Left hindlimb (tissue), 1 donor: ENCODE measurements around the gene DEPDC4.
"Not testable (repeated sequence)": the region's sequence is repeated elsewhere in the genome, so short reads cannot be mapped to it uniquely, and the experiment has no call there.

ENCODE experiments used
- DNase-seq: peaks from one replicate; pipeline ENCODE4 v3.0.0-alpha.2; 2018

Gene DEPDC4

DNA sequence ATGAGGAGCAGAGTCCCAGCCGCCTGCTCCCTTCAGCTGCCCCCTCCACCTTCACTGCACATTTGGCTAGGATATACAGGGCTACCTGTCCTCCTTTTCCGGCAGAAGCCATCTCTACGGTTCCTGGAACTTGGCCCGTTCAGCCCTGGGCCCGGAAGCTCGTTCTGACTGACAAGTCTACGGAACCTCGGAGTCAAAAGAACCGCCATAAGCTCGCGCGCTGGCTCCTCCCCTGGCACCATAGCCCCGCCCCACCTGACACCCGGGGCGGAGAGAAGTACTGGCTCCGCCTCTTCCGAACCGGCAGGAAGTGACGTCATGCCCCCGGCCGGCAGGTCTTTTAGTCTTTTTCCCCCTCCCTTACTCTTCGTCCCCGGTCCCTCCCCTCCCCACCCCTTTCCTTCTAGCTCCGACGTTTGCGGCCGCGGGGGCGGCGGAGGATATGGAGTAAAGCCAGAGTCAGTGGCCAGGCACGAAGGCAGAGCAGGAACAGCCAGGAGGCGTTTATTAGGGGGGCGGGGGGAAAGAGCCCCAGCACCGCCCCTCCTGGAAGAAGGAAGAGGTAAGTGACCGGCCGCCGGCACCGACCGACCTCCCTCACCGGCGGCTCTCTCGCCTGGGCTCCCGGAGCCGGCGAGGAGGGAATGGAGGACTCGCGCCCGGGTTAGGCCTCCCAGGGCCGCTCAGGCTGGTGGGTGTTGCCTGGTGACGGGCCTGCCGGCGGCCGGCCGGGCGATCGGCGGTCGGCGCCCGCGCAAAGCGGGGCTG lies at the start of gene DEPDC4, which contains the start of gene SCYL2:
TSS of gene DEPDC4 (minus strand) at position 245 of the 768 bp plus-strand sequence. CDS start at position 242, 3 bp downstream.
TSS of gene SCYL2 (plus strand) at position 343 of the 768 bp plus-strand sequence. CDS start 15,794 bp downstream, outside the sequence.
- peak; percentile 97 for DNase-seq

DNA sequence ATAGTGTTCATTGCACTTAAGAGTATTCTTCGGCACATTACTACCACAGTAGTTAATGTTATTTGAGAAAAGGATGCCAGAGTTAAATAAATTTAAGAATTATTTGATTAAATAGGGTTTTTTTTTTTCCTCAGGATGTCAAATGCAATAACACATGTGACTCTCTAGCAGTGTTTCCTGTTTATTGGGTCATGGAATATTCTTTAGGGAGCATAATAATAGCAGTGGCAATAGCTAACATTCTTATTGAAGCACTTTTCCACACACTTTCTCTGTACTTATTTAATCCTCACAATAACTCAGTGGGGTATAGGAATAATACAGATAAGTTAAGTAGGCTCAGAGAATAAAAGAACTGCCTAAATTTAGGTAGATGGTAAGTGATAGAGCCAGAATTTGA lies 44.4 kb upstream of the DEPDC4 start:
- no peak for DNase-seq

GRCh38 chr12:100308138-100308537 lies 41.3 kb upstream of the DEPDC4 start:
- not testable (repeated sequence) for DNase-seq

GRCh38 chr12:100304334-100304733 lies 37.5 kb upstream of the DEPDC4 start:
- not testable (repeated sequence) for DNase-seq

- no peak for DNase-seq
These were observed 37.0 kb upstream of the DEPDC4 start for GRCh38 chr12:100303831-100304230.

DNA sequence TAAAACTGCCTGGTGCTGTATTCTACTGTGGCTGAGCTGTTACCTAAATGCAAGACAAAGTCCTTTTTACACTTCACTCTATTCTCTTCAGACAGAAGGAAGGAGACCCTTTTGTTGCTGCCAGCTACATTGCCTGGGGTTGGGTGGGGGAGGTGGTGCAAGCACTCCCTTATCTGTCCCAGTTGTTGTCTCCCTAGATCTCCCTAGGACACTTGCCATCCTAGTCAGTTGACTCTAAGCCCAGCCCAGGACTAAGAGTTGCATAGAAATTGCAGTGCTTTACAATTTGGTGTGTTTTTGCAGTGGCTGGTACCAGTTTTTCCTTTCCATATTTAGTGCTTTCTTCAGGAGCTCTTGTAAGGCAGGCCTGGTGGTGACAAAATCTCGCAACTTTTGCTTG lies 35.2 kb upstream of the DEPDC4 start:
- DNase-seq: no peak

DNA sequence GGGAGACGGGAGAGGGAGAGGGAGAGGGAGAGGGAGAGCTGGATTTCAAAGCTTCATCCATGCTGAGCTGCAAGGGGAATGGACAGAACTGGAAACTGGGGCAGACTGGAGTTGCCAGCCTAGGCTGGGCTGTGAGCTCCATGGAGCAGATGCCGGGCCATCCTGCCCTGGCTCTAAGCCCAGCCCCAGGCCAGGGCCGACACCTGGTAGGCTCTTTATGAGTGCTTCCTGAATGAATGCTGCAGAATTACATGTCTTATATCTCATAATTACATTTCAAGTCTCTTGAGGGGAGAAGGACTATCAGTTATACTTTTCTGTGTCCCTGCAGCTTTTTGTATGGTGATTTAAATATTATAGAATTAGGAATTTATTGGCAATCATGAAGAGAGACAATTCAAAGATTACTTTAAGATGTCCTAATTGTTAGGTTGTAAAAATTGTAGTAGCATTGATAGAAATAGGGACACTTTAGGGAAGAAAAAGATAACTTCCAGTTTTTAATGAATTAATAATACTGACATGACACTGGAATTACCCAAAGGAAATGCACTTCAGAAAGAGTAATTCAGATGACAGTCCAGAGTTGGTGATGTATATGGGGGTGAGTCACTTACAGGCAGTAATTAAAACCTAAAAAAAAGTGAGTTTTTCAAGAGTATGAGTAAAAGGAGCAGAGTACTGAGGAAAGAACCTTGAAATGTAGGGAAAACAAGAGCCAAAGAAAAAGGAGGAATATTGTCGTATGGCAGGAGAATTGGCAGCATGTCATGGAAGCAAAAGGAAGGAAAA lies 29.1 kb upstream of the DEPDC4 start:
- DNase-seq: no peak

- DNase-seq: not testable (repeated sequence)
These were observed 27.5 kb upstream of the DEPDC4 start for GRCh38 chr12:100294366-100294765.

DNA sequence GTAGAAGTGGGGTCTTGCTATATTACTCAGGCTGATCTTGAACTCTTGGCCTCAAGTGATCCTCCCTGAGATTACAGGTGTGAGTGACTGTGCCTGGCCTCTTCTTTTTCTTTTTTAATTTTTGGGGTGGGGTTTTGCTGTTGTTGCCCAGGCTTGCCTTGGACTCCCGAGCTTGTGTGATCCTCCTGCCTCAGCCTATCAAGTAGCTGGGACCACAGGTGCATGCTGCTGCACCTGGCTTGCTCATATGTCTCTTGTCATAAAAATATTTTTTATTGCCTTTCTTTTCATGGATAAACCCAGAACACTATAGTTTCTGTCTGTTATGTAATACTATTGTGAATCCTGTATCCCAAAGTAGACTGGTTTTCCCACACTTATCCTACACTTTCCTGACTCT lies 26.1 kb upstream of the DEPDC4 start:
- DNase-seq: no peak

DNA sequence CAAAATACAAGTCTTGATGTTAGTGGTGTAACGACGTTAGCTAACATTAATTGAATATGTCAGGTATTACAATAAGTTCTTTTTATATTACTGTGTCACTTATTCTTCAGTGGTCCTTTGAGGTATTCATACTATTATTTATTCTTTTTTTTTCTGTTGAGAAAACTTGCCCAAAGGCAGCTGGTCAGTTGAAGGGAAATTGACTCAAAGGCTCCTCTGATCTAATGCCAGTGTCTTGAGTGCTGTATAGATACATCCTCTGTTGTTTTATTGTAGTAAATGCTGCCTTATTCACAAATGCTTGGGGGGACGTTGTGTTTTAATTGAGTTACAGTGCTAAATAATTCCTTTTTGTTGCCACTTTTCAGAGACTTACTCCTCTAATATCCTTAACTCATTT lies 23.1 kb upstream of the DEPDC4 start:
- DNase-seq: no peak

DNA sequence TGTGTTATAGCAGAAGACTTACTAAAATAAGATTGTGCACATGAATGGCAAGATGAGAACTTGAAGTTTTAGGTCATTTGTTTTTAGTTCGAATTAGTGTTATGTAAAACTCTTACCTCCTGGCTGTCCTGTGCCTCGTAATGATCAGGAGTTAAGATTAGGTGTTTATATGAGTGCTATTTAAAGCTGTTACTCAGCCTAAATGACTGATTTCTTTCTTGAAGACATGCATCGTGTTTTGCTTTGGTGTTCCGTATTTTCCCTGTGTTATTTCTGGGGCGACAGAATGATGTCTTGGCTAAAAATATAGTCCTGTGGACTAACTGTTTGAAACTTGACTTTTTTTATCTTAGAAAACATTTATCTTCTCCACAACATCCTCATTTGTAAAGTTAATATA lies 22.2 kb upstream of the DEPDC4 start:
- no peak for DNase-seq

DNA sequence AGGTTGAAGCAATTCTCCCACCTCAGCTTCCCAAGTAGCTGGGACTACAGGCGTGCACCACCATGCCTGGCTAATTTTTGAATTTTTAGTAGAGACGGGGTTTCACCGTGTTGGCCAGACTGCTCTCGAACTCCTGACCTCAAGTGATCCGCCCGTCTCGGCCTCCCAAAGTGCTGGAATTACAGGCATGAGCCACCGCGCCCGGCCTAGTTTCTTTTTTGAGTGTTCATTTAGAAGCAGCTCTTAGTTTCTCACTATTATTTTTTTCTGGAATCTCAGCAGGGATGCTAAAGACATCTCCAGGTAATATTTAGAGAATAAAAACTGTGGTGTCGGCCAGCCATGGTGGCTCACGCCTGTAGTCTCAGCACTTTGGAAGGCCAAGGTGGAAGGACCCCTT lies 17.7 kb upstream of the DEPDC4 start:
- not testable (repeated sequence) for DNase-seq

GRCh38 chr12:100279607-100280244 lies 12.8 kb upstream of the DEPDC4 start:
- no peak for DNase-seq

- DNase-seq: no peak
These were observed 12.3 kb upstream of the DEPDC4 start for GRCh38 chr12:100279159-100279558.

DNA sequence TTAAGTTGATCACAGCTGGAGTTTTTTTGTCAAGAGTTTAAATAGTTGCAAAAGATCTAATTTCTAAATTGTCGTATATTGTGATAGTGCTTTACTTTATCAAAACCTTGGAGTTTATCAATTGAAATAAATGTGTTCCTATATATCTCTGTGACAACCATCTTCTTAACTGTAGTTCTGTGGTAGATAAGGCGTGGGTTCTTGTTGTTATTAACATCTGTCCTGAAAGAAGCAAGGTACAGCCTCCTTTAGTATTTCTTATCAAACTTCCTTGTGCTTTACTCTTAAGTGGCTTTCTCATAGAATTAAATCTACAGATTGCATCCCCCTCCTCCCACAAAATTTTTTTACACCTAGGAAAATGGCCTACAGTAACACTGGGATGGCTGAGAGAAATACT lies 7.4 kb upstream of the DEPDC4 start:
- DNase-seq: no peak

DNA sequence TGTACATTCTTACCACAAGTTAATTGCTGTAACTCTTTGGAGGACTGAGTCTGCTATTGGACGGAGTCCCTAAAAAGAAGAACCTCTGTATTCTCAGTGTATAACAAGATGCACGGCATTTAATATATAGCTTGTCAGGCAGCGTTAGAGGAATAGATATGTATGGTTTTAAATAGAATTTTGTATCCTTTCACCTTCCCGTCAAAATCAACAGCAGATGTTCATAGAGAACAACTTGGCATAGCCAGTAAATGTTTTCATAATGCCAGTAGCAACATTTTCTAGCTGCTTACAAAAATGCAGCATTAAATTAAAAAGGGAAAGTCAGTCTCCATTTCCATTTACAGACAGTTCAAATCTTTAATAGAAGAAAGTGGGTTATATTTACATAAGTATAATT lies 6.9 kb upstream of the DEPDC4 start:
- DNase-seq: no peak

DNA sequence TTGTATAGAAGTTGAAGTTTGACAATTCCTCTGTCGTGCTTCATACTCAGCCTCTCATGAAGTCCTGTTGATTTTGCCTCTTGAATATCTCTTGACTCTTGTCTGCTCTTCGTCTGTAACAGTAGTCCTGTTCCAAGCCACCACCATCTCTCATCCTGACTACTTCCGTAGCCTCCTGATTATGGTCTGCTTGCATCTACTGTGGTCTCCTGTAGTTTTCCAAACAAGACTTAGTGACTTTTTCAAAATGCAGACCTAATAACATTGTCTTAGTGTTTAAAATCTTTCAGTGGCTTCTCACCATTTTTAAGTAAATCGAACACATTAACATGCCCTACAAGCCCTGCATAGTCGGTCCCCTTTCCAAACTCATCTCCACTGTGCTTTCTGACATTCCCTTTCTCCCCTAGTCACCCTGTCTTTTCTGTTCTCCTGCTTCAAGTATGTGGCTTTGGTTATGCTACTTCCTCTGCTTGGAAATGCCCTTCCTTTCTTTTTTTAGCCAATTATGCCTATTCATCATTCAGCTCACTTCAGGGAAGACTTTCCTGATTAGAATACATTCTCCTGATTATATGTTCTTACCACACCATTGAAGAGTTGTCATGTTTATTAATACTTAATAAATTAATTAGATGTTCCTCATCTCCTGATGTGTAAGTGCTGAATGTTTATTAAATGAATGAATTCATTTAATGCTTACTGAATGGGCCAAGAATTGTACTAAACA lies 2.1 kb upstream of the DEPDC4 start:
- DNase-seq: no peak

DNA sequence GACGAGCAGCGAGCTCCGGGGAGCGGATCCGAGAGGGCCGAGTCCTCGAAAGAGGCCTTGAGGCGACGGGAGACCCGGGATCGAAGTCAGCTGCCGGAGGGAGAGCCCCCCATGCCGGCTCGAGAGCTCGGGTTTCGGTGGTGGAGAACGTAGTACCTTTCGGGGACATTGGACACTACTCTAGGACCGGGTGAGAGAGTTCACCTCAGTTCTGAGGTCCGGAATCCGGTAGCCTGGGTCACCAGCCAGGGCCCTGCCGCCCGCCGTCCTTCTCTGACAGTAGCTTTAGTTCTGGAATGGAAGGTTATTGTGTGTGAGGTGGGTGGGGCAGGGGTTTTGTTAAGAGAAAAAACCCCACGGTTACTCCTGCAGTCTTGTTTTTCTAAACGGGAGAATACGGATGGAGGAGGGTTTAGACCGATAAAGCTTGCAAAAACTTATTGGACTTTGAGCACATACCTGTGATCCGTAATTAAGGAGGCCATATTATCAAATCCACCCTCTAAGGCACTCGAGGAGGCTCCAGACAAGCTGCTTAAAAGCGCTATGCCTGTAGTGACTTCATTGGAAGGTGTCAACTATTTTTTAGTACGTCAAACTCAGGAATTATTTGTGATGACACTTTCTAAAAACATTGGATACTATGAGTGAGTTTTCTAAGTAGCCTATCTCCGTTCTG lies 863 bp upstream of the DEPDC4 start:
- DNase-seq: no peak

DNA sequence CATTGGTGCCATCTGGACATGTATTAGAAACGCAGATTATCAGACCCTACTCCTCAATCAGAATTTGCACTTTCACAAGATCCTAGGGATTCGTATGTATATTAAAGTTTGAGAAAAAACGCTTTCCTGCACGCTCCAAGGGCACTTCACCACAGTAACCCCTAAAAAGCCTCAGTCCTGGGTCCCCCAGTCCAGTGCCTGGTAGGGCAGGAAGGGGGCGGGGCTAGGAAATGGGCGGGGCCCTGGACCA lies 369 bp downstream of the DEPDC4 start:
- no peak for DNase-seq

- DNase-seq: no peak
These were observed 921 bp downstream of the DEPDC4 start for GRCh38 chr12:100265732-100266584.

GRCh38 chr12:100265107-100265506 lies 1.8 kb downstream of the DEPDC4 start:
- DNase-seq: not testable (repeated sequence)

DNA sequence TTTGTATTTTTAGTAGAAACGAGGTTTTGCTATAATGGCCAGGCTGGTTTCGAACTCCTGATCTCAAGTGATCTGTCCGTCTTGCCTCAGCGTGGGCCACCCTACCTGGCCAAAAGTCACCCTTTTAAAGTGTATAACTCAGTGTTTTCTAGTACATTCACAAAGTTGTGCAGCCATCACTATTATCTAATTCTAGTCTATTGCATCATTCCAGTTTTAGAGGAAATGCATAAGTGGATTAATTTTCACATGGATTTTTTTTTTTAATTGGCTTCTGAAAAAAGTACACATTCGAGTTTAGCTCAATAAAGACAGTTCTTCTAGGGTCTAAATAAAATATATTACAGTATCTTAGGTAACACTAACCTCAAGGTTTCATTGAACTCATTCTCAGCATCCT lies 3.7 kb downstream of the DEPDC4 start:
- DNase-seq: no peak
